ENCODE data around the gene ZNF248. TPM values are rescaled to one million over a fixed set of nuclear protein-coding genes. Genes with fewer than 3 reads are reported as not detected.

ZNF248 gene
- total RNA-seq, 1 experiment from 2014 or later, result 17.6 TPM

GRCh38 chr10:37734971-37735370 is 122.4 kb downstream of the ZNF248 start:
- Mint-ChIP-seq H3K27ac (ENCODE audit: unreplicated experiment) (no peak overlapping the region), H3K36me3 (ENCODE audit: insufficient read depth, unreplicated experiment) (no peaks in the 10 kb centered on the region), H3K4me3 (ENCODE audit: unreplicated experiment) (no peak overlapping the region), H3K9me3 (ENCODE audit: unreplicated experiment) (peaks cover 13% of the 10 kb centered on the region), H3K27me3 (ENCODE audit: insufficient read depth, unreplicated experiment) (no peaks in the 10 kb centered on the region), H3K4me1 (ENCODE audit: low read depth, unreplicated experiment) (peaks cover 6% of the 10 kb centered on the region)
- intact Hi-C loops (cut with micrococcal nuclease; ENCODE audit: unreplicated experiment), result no loop called here
- H3K4me3 ChIP-seq (ENCODE audit: low read depth, low read length), result no peak overlapping the region
- H3K27me3 ChIP-seq (replicated peaks; ENCODE audit: control insufficient read depth, insufficient read depth, low read length), result no peaks in the 10 kb centered on the region
- no peaks in the 10 kb centered on the region for H3K36me3 ChIP-seq (ENCODE audit: control insufficient read depth, insufficient read depth, low read length)
- peaks cover 12% of the 10 kb centered on the region for H3K9me3 ChIP-seq
- DNase-seq, result no peak
- TF ChIP-seq CTCF (IDR thresholded peaks at IDR 0.05; ENCODE audit: insufficient read depth in 1 of 2, low read depth in 1 of 2, low read length in 1 of 2, severe bottlenecking in 1 of 2, unreplicated experiment in 1 of 2), result no peak
- ChIA-PET POLR2A (no interaction called here), CTCF (no interaction called here)
- no TSS peak for BruUV-seq (replicated peaks)
- H3K4me1 ChIP-seq, result peaks cover 6% of the 10 kb centered on the region; the same call in 1 of the 2 replicates

Other genes starting within 250 kb of the ZNF248 start
- 1.5 and 1.7 TPM in 2 replicates for gene ZNF25, start 119.0 kb upstream of the ZNF248 start, total RNA-seq (2022)
- gene ZNF33A, start 153.1 kb upstream of the ZNF248 start, total RNA-seq (2022), result 33.9 and 36.3 TPM in 2 replicates
- 14.0 and 15.1 TPM in 2 replicates for gene ZNF37A, start 236.7 kb upstream of the ZNF248 start, total RNA-seq (2022)

Measured in Caco-2 (cell line).